NCI-H774 (cell line): ENCODE data around the gene CREB5.
"Not testable (repeated sequence)": the region's sequence is repeated elsewhere in the genome, so short reads cannot be mapped to it uniquely, and the experiment has no call there.

Experiments
- DNase-seq: peaks from one replicate; lab custom pipeline; 2025; lab: John Stamatoyannopoulos, UW

CREB5 gene

GRCh38 chr7:28411876-28412662 is at the start of gene CREB5:
TSS of gene CREB5 (plus strand) at chr7:28412518. CDS start at chr7:28412915, 397 bp downstream.
- no peak for DNase-seq

- DNase-seq, result no peak
Observed at GRCh38 chr7:28362812-28363211, 49.5 kb upstream of the CREB5 start.

- no peak for DNase-seq
Observed at GRCh38 chr7:28364082-28364481, 48.2 kb upstream of the CREB5 start.

GRCh38 chr7:28369523-28369922 is 42.8 kb upstream of the CREB5 start:
- DNase-seq, result no peak

GRCh38 chr7:28371846-28372245 is 40.5 kb upstream of the CREB5 start:
- DNase-seq, result no peak

- DNase-seq, result no peak
Observed at GRCh38 chr7:28373990-28374389, 38.3 kb upstream of the CREB5 start.

GRCh38 chr7:28375729-28376128 is 36.6 kb upstream of the CREB5 start:
- no peak for DNase-seq

GRCh38 chr7:28376634-28377033 is 35.7 kb upstream of the CREB5 start:
- DNase-seq, result no peak

GRCh38 chr7:28378574-28379149 is 33.7 kb upstream of the CREB5 start:
- no peak for DNase-seq

- no peak for DNase-seq
Observed at GRCh38 chr7:28381466-28381865, 30.9 kb upstream of the CREB5 start.

- no peak for DNase-seq
Observed at GRCh38 chr7:28382144-28382543, 30.2 kb upstream of the CREB5 start.

GRCh38 chr7:28383975-28384374 is 28.3 kb upstream of the CREB5 start:
- no peak for DNase-seq

- DNase-seq, result peak; percentile 69
Observed at GRCh38 chr7:28389504-28390395, 22.6 kb upstream of the CREB5 start.

GRCh38 chr7:28390426-28390825 is 21.9 kb upstream of the CREB5 start:
- DNase-seq, result no peak

GRCh38 chr7:28392289-28392688 is 20.0 kb upstream of the CREB5 start:
- DNase-seq, result no peak

- no peak for DNase-seq
Observed at GRCh38 chr7:28395404-28395803, 16.9 kb upstream of the CREB5 start.

- peak; percentile 42 for DNase-seq
Observed at GRCh38 chr7:28395831-28396230, 16.5 kb upstream of the CREB5 start.

GRCh38 chr7:28397141-28397540 is 15.2 kb upstream of the CREB5 start:
- DNase-seq, result no peak

- DNase-seq, result no peak
Observed at GRCh38 chr7:28400838-28401360, 11.4 kb upstream of the CREB5 start.

GRCh38 chr7:28401567-28401966 is 10.8 kb upstream of the CREB5 start:
- DNase-seq, result not testable (repeated sequence)

GRCh38 chr7:28405662-28406061 is 6.7 kb upstream of the CREB5 start:
- no peak for DNase-seq

GRCh38 chr7:28406192-28406591 is 6.1 kb upstream of the CREB5 start:
- no peak for DNase-seq
